HG02943 (cell line): Measurements from ENCODE around the gene CACNA2D1.

Source experiments
- ATAC-seq: cut with Tn5 transposase; IDR thresholded peaks from one replicate; pipeline ENCODE4 v1.9.1; 2021; ENCODE audit warnings: mild to moderate bottlenecking, low read depth, moderate library complexity; ENCODE audit not compliant: unreplicated experiment

The CACNA2D1 gene

GRCh38 chr7:82185443-82185842 is 258.1 kb downstream of the CACNA2D1 start:
- ATAC-seq = no peak

DNA sequence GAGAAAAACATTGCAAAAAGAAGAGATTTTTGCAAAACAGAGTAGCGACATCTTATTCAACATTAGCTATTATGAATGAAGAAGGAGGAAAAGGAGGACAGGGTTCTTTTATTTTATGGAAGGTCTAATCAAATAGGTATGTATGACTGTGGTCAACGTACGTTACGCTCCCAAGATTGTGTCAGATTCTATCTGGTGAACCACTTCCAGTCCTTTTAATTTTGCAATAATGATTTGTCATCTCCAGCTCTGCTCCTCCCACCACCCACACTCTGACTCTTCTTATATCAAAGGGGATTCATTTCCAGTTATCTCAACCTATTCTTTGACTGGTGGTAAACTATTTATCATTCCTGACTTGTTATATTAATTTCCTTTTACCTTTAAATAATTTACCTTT is 259.9 kb downstream of the CACNA2D1 start:
- no peak for ATAC-seq

DNA sequence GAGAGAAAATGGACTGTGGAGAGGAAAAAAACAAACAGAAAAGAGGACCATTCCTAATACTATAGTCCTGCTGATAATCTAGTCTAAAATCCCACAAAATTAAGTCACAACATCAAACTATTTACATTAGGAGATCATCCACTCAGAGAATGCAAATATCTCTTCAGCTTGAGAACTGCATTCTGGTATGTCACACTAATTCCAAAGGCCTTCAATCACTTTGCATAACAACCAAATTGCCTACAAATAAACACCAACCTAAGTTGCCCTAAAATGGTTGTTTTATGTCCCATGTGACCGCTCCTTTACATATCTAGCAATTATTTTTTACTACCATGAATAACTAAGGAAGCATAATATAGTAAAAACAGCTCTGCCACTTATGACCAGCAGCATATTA is 264.3 kb downstream of the CACNA2D1 start:
- no peak for ATAC-seq

DNA sequence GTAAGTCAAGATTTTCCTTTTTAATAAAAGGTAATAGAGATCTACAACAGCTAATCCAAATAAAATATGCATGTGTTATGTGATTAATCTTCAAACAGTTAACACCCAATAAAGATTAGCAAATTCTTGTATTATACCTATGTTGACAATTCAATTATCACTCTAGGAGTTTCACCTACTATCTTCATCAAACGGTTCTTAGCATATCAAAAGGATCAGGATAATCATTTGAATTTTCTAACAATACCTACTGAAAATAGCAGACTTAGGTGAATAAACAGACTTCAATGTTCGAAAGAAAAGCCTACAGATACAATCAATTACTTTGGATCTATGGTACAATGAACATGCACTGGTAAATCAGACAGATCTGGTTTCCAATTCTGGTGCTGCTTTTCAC is 268.3 kb downstream of the CACNA2D1 start:
- no peak for ATAC-seq

GRCh38 chr7:82173400-82174021 is 270.1 kb downstream of the CACNA2D1 start:
- no peak for ATAC-seq

DNA sequence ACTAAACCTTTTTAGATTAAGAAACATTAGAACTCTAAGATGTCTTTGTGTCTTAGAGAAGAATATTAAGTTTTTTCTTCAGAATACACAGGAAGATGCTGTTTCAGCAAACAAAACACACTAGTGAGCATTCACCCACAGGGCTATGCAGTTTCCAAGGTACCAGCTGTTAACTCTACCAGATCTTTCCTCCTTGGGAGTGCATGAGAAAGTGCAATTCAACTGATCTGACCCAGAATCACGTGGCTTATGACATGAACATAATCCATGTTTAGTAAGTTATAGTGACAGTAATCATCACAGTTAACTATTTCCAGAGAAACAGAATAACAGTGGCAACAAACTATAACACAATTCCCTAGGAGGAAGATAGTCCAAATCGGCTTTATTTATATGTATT is 270.7 kb downstream of the CACNA2D1 start:
- ATAC-seq = no peak

DNA sequence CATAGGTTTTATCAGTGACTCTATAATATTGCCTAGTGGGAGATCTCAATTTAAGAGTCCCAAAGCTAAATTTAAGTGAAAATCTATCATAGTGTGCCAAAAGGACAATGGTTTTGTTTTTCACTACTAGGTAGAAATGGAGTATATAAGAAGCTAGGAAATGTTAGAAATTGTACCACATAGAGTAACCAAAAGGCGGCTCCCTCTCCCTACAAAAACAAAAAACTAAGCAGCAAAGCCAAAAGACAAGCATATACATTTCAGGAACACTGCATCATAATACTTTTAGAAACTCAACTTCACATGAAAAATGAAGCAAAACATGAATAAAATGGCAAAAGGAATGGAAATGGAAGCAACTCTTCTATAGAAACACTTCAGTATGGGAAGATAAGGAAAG is 271.6 kb downstream of the CACNA2D1 start:
- ATAC-seq = no peak

GRCh38 chr7:82167558-82168314 is 275.8 kb downstream of the CACNA2D1 start:
- no peak for ATAC-seq

DNA sequence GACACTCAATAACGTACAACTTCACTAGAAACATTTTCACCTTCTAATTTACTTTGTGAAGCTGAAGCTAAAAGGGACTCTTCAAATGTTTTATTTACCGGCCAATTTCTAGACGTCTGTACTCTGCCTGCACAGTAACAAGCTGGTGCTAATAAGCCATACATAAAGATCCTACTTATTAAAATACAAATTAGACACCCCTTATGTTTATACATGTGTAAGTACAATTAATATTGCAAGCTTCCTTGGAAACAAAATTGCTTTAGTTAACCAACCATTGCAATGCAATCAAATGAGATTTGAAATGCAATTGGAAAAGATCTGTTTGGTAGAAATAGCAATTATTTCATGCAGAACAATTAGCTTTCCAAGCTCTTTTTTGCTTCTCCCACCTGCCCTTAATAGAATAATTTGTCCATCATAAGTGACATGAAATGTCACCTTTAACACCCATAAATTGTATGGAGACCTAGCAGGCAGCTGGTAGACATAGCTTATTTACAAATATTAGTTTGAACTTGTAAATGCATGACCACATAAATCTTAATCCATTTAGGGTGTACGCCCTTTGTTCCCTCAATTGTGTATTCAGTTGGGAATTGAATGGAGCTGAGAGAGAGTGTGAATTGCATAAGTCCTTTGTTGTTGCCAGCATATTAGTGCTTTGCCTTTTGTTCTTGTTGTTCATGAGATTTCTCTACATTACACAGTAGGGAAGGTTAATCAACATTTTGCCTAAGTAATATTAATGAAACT is 277.1 kb downstream of the CACNA2D1 start:
- ATAC-seq = no peak

GRCh38 chr7:82164813-82165212 is 278.8 kb downstream of the CACNA2D1 start:
- no peak for ATAC-seq

DNA sequence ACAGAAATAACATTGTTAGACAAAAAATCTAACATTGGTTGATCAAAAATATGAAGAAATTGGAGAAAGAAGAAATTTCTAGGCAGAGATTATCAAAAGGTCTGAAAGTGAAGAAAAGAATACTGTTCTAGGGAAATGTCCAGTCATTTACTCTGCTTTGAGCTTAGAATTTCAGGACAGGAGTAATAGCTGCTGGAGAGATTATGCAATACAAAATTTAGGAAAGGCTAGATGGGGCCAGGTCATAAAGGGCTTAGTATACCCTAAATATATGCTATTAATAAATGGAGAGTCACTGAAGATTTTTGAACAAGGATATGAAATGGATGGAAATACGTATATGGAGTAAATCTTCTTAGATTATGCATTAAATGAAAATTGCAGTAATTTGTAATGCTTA is 279.2 kb downstream of the CACNA2D1 start:
- no peak for ATAC-seq

- ATAC-seq = no peak
Observed at GRCh38 chr7:82163586-82163985, 280.0 kb downstream of the CACNA2D1 start.

DNA sequence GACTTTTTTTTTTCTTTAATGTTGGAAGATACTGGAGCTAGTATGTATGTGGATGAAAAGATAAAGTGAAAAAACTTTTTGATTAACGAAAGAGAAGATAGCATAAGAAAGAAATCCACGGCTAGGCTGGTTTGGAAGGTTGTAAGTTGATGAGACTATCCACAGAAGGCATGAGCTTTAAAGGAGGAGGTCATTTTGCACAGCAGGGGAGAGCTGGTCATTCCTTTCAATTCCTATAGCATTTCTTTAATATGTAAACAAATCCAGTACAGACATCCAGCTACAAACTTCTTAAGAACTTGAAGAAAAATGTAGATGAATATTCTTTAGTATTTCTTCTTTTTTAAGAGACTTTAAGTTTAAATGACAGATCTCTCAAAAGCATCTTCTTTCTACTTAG is 281.3 kb downstream of the CACNA2D1 start:
- ATAC-seq = no peak

- no peak for ATAC-seq
Observed at GRCh38 chr7:82158327-82158726, 285.2 kb downstream of the CACNA2D1 start.

- ATAC-seq = no peak
Observed at GRCh38 chr7:82156893-82157292, 286.7 kb downstream of the CACNA2D1 start.

DNA sequence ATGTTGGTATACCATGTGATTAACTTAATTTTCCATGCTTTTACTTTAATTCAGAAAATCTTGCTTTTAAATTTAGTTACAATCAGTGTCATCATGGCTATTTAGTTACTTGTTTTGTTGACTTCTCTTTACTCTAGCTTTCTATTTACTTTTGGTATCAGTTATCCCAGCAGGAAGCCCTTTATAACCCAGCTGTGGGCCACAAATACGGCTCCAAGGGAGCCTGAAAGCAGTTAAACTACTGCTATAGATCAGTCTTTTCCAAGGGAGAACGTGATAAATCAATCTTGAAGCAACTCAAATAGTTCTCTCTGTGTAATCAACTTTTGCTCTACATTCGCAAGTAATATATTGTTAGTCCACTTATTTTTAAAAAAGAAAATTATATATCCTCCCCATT is 287.4 kb downstream of the CACNA2D1 start:
- no peak for ATAC-seq

GRCh38 chr7:82154728-82155127 is 288.8 kb downstream of the CACNA2D1 start:
- ATAC-seq = no peak

- no peak for ATAC-seq
Observed at GRCh38 chr7:82153776-82154175, 289.8 kb downstream of the CACNA2D1 start.

DNA sequence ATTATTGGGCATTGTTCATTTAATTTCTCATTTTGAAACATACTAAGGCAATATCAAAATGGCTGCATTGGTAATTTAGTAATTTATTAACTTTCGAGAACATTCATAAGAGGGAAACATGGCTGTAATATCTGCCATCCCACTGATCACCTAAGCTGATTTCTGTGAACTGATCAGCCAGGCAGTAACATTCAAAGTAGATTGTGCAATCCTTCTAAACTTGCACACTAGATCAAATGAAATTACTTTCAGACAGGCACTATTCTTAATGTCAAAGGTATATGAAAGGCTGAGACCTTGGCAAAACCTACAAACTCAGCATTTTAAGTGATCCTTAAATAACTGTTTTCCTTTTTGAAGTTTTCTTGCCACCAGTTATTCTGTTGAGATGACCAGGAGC is 290.7 kb downstream of the CACNA2D1 start:
- no peak for ATAC-seq

DNA sequence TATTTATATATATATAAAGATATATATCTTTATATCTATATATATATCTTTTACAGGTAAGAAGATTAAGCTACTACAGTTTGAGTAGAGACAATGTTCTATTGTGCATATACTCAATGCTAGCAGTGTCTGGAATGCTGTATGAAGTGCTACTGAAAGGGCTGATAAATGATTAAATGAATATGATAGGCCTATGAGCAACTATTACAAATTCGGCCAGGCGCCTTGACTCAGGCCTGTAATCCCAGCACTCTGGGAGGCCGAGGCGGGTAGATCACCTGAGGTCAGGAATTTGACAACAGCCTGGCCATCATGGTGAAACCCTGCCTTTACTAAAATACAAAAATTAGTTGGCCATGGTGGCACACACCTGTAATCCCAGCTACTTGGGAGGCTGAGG is 297.1 kb downstream of the CACNA2D1 start:
- no peak for ATAC-seq

- no peak for ATAC-seq
Observed at GRCh38 chr7:82142263-82142864, 301.2 kb downstream of the CACNA2D1 start.
